K562 (cell line): ENCODE results near the gene TUBB6. TPM values are rescaled to one million over a fixed set of nuclear protein-coding genes. Genes with fewer than 3 reads are reported as not detected.

Source experiments
- E2F6 ChIP-seq, 2 experiments: IDR thresholded peaks; 2 replicates each; pipeline ENCODE4 v1.6.1; 2011; ENCODE audit warnings: borderline replicate concordance in 1 of 2, control low read depth in 1 of 2, low read depth in 1 of 2, low read length in 1 of 2, mild to moderate bottlenecking in 1 of 2, mixed read lengths in 1 of 2, moderate library complexity in 1 of 2; ENCODE audit not compliant: insufficient read depth in 1 of 2, insufficient read length in 1 of 2, poor library complexity in 1 of 2, severe bottlenecking in 1 of 2; ENCODE audit errors: extremely low read depth in 1 of 2
- FOS ChIP-seq: IDR thresholded peaks from 3 replicates; pipeline ENCODE4 v1.6.1; 2011; ENCODE audit not compliant: insufficient read length; ENCODE audit errors: extremely low read depth
- FOXA3 ChIP-seq, 2 experiments: fragments of 450-650 bp in 1 of 2; sonication (generic) in 1 of 2; formaldehyde crosslinking; IDR thresholded peaks in 1 of 2; conservative IDR thresholded peaks in 1 of 2; 2 replicates each; pipeline versions ENCODE4 v1.4.0 to v1.8.0; 2020 to 2022; ENCODE audit warnings: mild to moderate bottlenecking in 2 of 2, missing genetic modification reagents in 1 of 2
- FOXK2 ChIP-seq, 2 experiments: fragments of 450-650 bp; IDR thresholded peaks in 1 of 2; conservative IDR thresholded peaks in 1 of 2; 2 replicates each; pipeline ENCODE4 v1.6.1; 2016; ENCODE audit warnings: low read depth in 2 of 2, mild to moderate bottlenecking in 1 of 2
- GATAD2A ChIP-seq: fragments of 450-650 bp; IDR thresholded peaks from 2 replicates; pipeline ENCODE4 v1.6.1; 2017
- HNRNPUL1 ChIP-seq: fragments of 200-400 bp; formaldehyde crosslinking; IDR thresholded peaks from 2 replicates; pipeline ENCODE4 v1.6.1; 2017; ENCODE audit warnings: low read length
- NFE2L1 ChIP-seq: fragments of 450-650 bp; IDR thresholded peaks from 2 replicates; pipeline ENCODE4 v1.6.1; 2016; ENCODE audit warnings: missing genetic modification characterization, low read depth, mild to moderate bottlenecking, missing compliant biosample characterization, moderate library complexity, borderline replicate concordance
- UBTF ChIP-seq, 2 experiments: IDR thresholded peaks; 2 replicates each; pipeline ENCODE4 v1.6.1; 2012; ENCODE audit warnings: improper control_type of control experiment in 2 of 2, low read depth in 2 of 2, low read length in 2 of 2, borderline replicate concordance in 1 of 2
- YY1 ChIP-seq, 3 experiments: IDR thresholded peaks; 2 replicates each; pipeline ENCODE4 v1.6.1; 2011; ENCODE audit warnings: low read length in 2 of 3, mild to moderate bottlenecking in 2 of 3, moderate library complexity in 2 of 3, borderline replicate concordance in 1 of 3, control low read depth in 1 of 3, low read depth in 1 of 3; ENCODE audit not compliant: insufficient read depth in 3 of 3, insufficient replicate concordance in 2 of 3, control insufficient read depth in 1 of 3, insufficient read length in 1 of 3; ENCODE audit errors: extremely low read depth in 1 of 3
- ZBTB7A ChIP-seq: IDR thresholded peaks from 2 replicates; pipeline ENCODE4 v1.6.1; 2011; ENCODE audit warnings: low read depth, mild to moderate bottlenecking, low read length, moderate library complexity, borderline replicate concordance; ENCODE audit not compliant: control insufficient read depth
- ZNF197 ChIP-seq: fragments of 200-800 bp; sonication (Bioruptor generic); IDR thresholded peaks from 2 replicates; pipeline ENCODE4 v1.6.1; 2016; ENCODE audit warnings: low read depth, missing genetic modification characterization, missing compliant biosample characterization
- polyA plus RNA-seq, 8 experiments: library from polyadenylated mRNA; depleted of rRNA in 4 of 8; stranded (reverse) in 5 of 8; unstranded in 3 of 8; fragments of >200 nt; fragmentation: Nextera tagmentation in 2 of 8; fragmentation: Illumina TruSeq in 1 of 8; extraction: Ambion mirVana in 2 of 8; extraction: Trizol in 1 of 8; gene quantifications; 2 replicates each; pipeline versions ENCODE4 v1.2.1 to v1.2.3, GENCODE V29; 2011 to 2014; ENCODE audit warnings: inconsistent platforms in 1 of 8, missing spikeins in 1 of 8
- total RNA-seq, 7 experiments: library from RNA; depleted of rRNA in 6 of 7; stranded (reverse); fragments of >200 nt in 6 of 7; fragmentation: Illumina TruSeq in 2 of 7; extraction: Trizol in 2 of 7; gene quantifications; 2 replicates each; pipeline versions ENCODE4 v1.2.1 to v1.2.3, GENCODE V29; 2011 to 2021; ENCODE audit warnings: low replicate concordance in 1 of 7
- TF ChIP-seq, protein P1 (sequence below), 3 experiments: IDR thresholded peaks in 2 of 3; conservative IDR thresholded peaks in 1 of 3; 2 replicates each; pipeline ENCODE4 v1.5.1; 2011 to 2012; ENCODE audit warnings: low read length in 3 of 3, mild to moderate bottlenecking in 3 of 3, control low read depth in 2 of 3, improper control_type of control experiment in 1 of 3, inconsistent platforms in 1 of 3, low read depth in 1 of 3, mixed read lengths in 1 of 3, moderate library complexity in 1 of 3; ENCODE audit not compliant: insufficient read depth in 2 of 3

The TUBB6 gene
- total and polyA plus RNA-seq, 9 of the 15 experiments (the other 6 are each of a cell fraction or from before 2014, with no cell fraction given): 43.9 to 404 (median 81.1) TPM

DNA sequence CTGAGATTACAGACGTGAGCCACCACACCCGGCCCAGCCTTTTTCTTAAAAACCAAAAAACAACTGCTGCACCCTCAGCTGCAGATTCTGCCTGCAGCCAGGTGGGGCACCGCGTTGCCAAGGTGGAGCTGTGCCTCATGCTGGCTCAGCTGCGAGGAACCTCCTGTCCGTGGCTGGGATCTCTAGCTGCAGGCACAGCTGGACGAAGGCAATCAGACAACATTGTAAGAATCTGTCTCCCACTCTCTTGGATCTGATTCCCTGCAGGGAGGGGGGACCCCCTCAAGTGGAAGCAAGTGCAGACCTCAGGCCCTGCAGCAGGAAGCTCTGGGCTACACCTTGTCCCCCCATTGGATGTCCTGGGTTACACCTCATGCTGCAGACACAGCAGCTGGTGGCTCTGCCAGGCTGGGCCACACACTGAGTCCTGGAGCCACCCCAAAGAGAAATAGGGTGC is 29.8 kb upstream of the TUBB6 start (continued):
- TF ChIP-seq ZBTB7A (no peak), YY1 (IDR thresholded peaks at IDR 0.05; ENCODE audit: borderline replicate concordance in 1 of 3, control insufficient read depth in 1 of 3, extremely low read depth in 1 of 3, insufficient read depth in 3 of 3, insufficient read length in 1 of 3, insufficient replicate concordance in 2 of 3, low read depth in 1 of 3, low read length in 2 of 3) (no peak), UBTF (IDR thresholded peaks at IDR 0.05; ENCODE audit: borderline replicate concordance in 1 of 2, low read depth in 2 of 2, low read length in 2 of 2) (no peak), FOXK2 (conservative IDR thresholded peaks at IDR 0.05 in 1 of 2, IDR thresholded peaks at IDR 0.05 in 1 of 2; ENCODE audit: low read depth in 2 of 2) (no peak), ZNF197 (CRISPR knock-in tag) (no peak), FOXA3 (CRISPR knock-in tag; conservative IDR thresholded peaks at IDR 0.05 in 1 of 2, IDR thresholded peaks at IDR 0.05 in 1 of 2) (no peak), FOS (no peak), GATAD2A (no peak), E2F6 (IDR thresholded peaks at IDR 0.05; ENCODE audit: borderline replicate concordance in 1 of 2, extremely low read depth in 1 of 2, insufficient read depth in 1 of 2, insufficient read length in 1 of 2, low read depth in 1 of 2, low read length in 1 of 2, poor library complexity in 1 of 2, severe bottlenecking in 1 of 2) (peak in 1 of 2 experiments; percentile 65), HNRNPUL1 (no peak), NFE2L1 (no peak)
- TF ChIP-seq, protein P1, sequence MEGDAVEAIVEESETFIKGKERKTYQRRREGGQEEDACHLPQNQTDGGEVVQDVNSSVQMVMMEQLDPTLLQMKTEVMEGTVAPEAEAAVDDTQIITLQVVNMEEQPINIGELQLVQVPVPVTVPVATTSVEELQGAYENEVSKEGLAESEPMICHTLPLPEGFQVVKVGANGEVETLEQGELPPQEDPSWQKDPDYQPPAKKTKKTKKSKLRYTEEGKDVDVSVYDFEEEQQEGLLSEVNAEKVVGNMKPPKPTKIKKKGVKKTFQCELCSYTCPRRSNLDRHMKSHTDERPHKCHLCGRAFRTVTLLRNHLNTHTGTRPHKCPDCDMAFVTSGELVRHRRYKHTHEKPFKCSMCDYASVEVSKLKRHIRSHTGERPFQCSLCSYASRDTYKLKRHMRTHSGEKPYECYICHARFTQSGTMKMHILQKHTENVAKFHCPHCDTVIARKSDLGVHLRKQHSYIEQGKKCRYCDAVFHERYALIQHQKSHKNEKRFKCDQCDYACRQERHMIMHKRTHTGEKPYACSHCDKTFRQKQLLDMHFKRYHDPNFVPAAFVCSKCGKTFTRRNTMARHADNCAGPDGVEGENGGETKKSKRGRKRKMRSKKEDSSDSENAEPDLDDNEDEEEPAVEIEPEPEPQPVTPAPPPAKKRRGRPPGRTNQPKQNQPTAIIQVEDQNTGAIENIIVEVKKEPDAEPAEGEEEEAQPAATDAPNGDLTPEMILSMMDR (IDR thresholded peaks at IDR 0.05 in 2 of 3, conservative IDR thresholded peaks at IDR 0.05 in 1 of 3; ENCODE audit: insufficient read depth in 2 of 3, low read depth in 1 of 3, low read length in 3 of 3): peak in 2 of 3 experiments; percentile 19 to 20; a peak in 2 of 6 replicates
